ENCODE measurements around the gene GPNMB.
"Not testable (repeated sequence)": the region's sequence is repeated elsewhere in the genome, so short reads cannot be mapped to it uniquely, and the experiment has no call there.

GPNMB gene

GRCh38 chr7:23298141-23298881 lies 51.7 kb downstream of the GPNMB start:
- no peak for DNase-seq (ENCODE audit: extremely low read depth in 1 of 2, low read depth in 1 of 2)

DNA sequence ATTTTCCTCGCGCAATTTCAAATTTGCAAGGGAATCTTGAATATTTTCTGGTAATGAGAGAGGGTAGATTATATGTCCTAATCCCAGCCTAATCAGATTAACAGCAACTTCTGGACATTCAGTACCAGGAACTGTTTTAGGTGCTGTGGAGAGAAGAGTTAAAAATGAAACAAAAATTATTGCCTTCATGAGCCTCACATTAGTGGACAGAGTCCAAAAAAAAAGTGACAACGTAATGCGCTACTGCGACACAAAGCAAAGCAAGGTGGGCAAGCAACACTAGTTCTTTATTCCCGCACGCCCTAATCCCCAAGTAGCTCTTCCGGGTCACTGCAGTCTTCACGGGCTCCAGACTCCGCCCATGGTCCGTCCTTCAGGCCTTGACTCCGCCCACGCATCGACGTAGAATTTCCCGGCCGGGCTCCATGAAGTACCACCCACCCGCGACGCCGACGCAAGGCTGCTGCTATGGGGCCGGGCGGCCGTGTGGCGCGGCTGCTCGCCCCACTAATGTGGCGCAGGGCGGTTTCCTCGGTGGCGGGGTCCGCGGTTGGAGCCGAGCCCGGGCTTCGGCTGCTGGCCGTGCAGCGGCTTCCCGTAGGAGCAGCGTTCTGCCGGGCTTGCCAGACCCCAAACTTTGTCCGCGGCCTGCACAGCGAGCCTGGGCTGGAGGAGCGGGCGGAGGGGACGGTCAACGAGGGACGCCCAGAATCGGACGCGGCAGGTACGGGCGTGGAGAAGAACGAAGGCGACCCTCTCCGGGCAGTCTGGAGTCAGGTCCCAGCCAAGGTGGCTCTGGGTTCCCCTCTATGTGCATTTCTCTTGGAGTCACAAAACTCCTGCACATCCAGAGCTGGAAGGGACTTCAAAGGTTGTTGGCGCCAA lies 52.6 kb downstream of the GPNMB start, which contains the start of gene MALSU1:
Gene MALSU1, plus strand, starts transcription at position 455 of the 885 bp plus-strand sequence. Its CDS starts 14 bp downstream, at position 469.
- peak; percentile 89 to 97 for DNase-seq (ENCODE audit: extremely low read depth in 1 of 2, low read depth in 1 of 2)

GRCh38 chr7:23299770-23300300 lies 53.3 kb downstream of the GPNMB start:
- DNase-seq (ENCODE audit: extremely low read depth in 1 of 2, low read depth in 1 of 2) = no peak

GRCh38 chr7:23306936-23307521 lies 60.5 kb downstream of the GPNMB start:
- no peak for DNase-seq (ENCODE audit: extremely low read depth in 1 of 2, low read depth in 1 of 2)

DNA sequence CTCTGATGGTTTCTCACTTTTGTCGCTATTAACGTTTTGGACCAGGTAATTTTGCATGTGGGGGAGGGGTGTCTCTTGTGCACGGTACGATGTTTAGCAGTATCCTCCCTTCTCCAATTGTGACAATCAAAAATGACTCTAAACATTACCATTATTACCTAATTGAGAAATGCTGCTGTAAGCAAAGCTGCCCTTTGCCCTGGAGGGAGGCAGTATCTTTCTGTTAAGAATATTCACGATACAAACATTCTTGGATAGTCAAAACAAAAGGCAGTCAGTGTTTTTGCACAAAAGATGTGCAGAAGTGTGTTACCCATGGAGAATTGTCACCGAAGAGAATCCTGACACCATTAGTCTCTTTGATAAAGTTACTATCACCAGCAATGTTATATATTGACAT lies 62.2 kb downstream of the GPNMB start:
- DNase-seq (ENCODE audit: extremely low read depth in 1 of 2, low read depth in 1 of 2) = no peak

- not testable (repeated sequence) for DNase-seq (ENCODE audit: extremely low read depth in 1 of 2, low read depth in 1 of 2)
These were observed 65.6 kb downstream of the GPNMB start for GRCh38 chr7:23312141-23312540.

- no peak for DNase-seq (ENCODE audit: extremely low read depth in 1 of 2, low read depth in 1 of 2)
These were observed 68.8 kb downstream of the GPNMB start for GRCh38 chr7:23315366-23315765.

All from stimulated activated CD8-positive, alpha-beta memory T cell treated with anti-CD3 and anti-CD28 coated beads, Interleukin-7, amount 100 ng/mL, for 48 hours (primary cell).